ENCODE results near the gene FAM20C. TPM values are rescaled to one million over a fixed set of nuclear protein-coding genes. Genes with fewer than 3 reads are reported as not detected.
"Not testable (repeated sequence)": the region's sequence is repeated elsewhere in the genome, so short reads cannot be mapped to it uniquely, and the experiment has no call there.

Gene FAM20C
- total RNA-seq, 2 experiments from 2014 or later = 1.3 to 1.7 TPM

- Histone ChIP-seq H3K27ac (ENCODE audit: low read depth in 1 of 2, low read length in 2 of 2) (no peak overlapping the region), H3K9me3 (ENCODE audit: control insufficient read depth in 1 of 2, insufficient read depth in 1 of 2, low read length in 2 of 2) (peaks cover 0 to 69% of the 10 kb centered on the region in 2 experiments), H3K27me3 (ENCODE audit: control insufficient read depth in 1 of 2, insufficient read depth in 2 of 2, low read length in 2 of 2) (no peaks in the 10 kb centered on the region), H3K4me1 (ENCODE audit: insufficient read depth, low read length) (peaks cover 3% of the 10 kb centered on the region), H3K4me3 (ENCODE audit: low read length) (no peak overlapping the region), H3K36me3 (ENCODE audit: insufficient read depth, low read length) (no peaks in the 10 kb centered on the region)
- H3K4me3 Mint-ChIP-seq = no peak overlapping the region
- ATAC-seq (ENCODE audit: poor library complexity) (no peak), DNase-seq (no peak)
- no peak overlapping the region for H3K27ac Mint-ChIP-seq
- H3K36me3 Mint-ChIP-seq (ENCODE audit: low read depth) = no peaks in the 10 kb centered on the region
- intact Hi-C loops (cut with DNase I, micrococcal nuclease) = no loop called here
- ChIA-PET CTCF (no interaction called here), POLR2A (no interaction called here)
- H3K27me3 Mint-ChIP-seq = no peaks in the 10 kb centered on the region
- no peak for TF ChIP-seq CTCF (IDR thresholded peaks at IDR 0.05)
- no peaks in the 10 kb centered on the region for H3K9me3 Mint-ChIP-seq
- H3K4me1 Mint-ChIP-seq (ENCODE audit: low read depth) = no peaks in the 10 kb centered on the region
Measured at GRCh38 chr7:262251-262572, 69.8 kb downstream of the FAM20C start.

- intact Hi-C loops (cut with DNase I, micrococcal nuclease); H3K27ac Mint-ChIP-seq; POLR2A ChIA-PET; H3K27me3 ChIP-seq (ENCODE audit: control insufficient read depth in 1 of 2, insufficient read depth in 2 of 2, low read length in 2 of 2); CTCF ChIA-PET; H3K27me3 Mint-ChIP-seq; ATAC-seq (ENCODE audit: poor library complexity); H3K9me3 Mint-ChIP-seq; H3K4me3 Mint-ChIP-seq; H3K4me1 Mint-ChIP-seq (ENCODE audit: low read depth); H3K36me3 ChIP-seq (ENCODE audit: insufficient read depth, low read length); H3K27ac ChIP-seq (ENCODE audit: low read depth in 1 of 2, low read length in 2 of 2); H3K4me3 ChIP-seq (ENCODE audit: low read length); H3K4me1 ChIP-seq (ENCODE audit: insufficient read depth, low read length); H3K36me3 Mint-ChIP-seq (ENCODE audit: low read depth): not testable (repeated sequence)
- peak in 8 of 14 experiments; percentile 11 to 52 (median 36) for DNase-seq
- peaks cover 0 to 70% of the 10 kb centered on the region in 2 experiments for H3K9me3 ChIP-seq (ENCODE audit: control insufficient read depth in 1 of 2, insufficient read depth in 1 of 2, low read length in 2 of 2)
Measured at GRCh38 chr7:262631-263311, 70.4 kb downstream of the FAM20C start.

- H3K27me3 Mint-ChIP-seq; H3K36me3 Mint-ChIP-seq (ENCODE audit: low read depth); H3K4me3 ChIP-seq (ENCODE audit: low read length); H3K27me3 ChIP-seq (ENCODE audit: control insufficient read depth in 1 of 2, insufficient read depth in 2 of 2, low read length in 2 of 2); H3K27ac Mint-ChIP-seq; H3K4me3 Mint-ChIP-seq; H3K36me3 ChIP-seq (ENCODE audit: insufficient read depth, low read length); H3K4me1 Mint-ChIP-seq (ENCODE audit: low read depth); H3K4me1 ChIP-seq (ENCODE audit: insufficient read depth, low read length); H3K9me3 Mint-ChIP-seq; intact Hi-C loops (cut with DNase I, micrococcal nuclease); POLR2A ChIA-PET; H3K27ac ChIP-seq (ENCODE audit: low read depth in 1 of 2, low read length in 2 of 2): not testable (repeated sequence)
- peaks cover 0 to 70% of the 10 kb centered on the region in 2 experiments for H3K9me3 ChIP-seq (ENCODE audit: control insufficient read depth in 1 of 2, insufficient read depth in 1 of 2, low read length in 2 of 2)
- DNase-seq (peak in 8 of 14 experiments; percentile 18 to 64 (median 44)), ATAC-seq (ENCODE audit: poor library complexity) (peak; percentile 41)
- CTCF ChIA-PET = interaction anchor here (0.8 kb wide), 1 partner anchor 612 kb away, joined by 3 read pairs; no protein-coding TSS in a partner anchor
Measured at GRCh38 chr7:263483-264351, 71.3 kb downstream of the FAM20C start.

DNA sequence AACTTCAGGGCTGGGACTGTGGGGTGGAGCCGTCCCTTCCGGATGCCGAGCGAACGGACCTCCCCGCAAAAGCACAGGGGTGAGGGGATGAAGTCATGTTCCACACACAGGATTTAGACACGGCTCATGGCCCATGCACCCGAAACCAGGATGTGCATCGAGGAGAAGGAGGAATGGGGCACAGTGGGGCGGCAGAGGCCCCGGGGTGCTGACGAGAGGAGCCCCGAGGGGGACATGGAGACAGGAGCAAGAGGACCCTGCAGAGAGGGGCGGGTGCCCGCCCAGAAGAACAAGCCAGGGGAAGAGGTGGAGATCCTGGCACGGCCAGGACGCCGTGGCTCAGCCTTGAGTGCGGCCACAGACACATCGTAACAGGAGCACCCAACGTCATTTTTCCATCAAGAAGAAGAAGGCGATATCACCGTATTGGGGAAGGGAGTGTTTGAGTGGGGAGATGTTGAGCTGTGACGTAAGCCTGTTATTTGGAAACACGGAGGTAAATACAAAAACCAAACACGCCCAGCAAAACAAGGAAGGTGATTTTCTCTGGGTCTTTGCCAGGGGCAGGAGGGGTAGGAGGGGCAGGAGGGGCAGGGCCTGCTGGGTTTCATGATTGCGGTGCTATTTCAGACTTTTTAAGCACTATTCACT is 72.3 kb downstream of the FAM20C start:
- no peaks in the 10 kb centered on the region for H3K27me3 Mint-ChIP-seq
- Histone ChIP-seq H3K9me3 (ENCODE audit: control insufficient read depth in 1 of 2, insufficient read depth in 1 of 2, low read length in 2 of 2) (peaks cover 0 to 73% of the 10 kb centered on the region in 2 experiments), H3K27ac (ENCODE audit: low read depth in 1 of 2, low read length in 2 of 2) (no peak overlapping the region), H3K36me3 (ENCODE audit: insufficient read depth, low read length) (no peaks in the 10 kb centered on the region), H3K4me1 (ENCODE audit: insufficient read depth, low read length) (peaks cover 3% of the 10 kb centered on the region), H3K27me3 (ENCODE audit: control insufficient read depth in 1 of 2, insufficient read depth in 2 of 2, low read length in 2 of 2) (no peaks in the 10 kb centered on the region), H3K4me3 (ENCODE audit: low read length) (no peak overlapping the region)
- intact Hi-C loops (cut with DNase I, micrococcal nuclease) = no loop called here
- DNase-seq = peak in 2 of 14 experiments; percentile 29 to 47
- TF ChIP-seq CTCF (IDR thresholded peaks at IDR 0.05) = no peak
- no peaks in the 10 kb centered on the region for H3K9me3 Mint-ChIP-seq
- H3K36me3 Mint-ChIP-seq (ENCODE audit: low read depth) = no peaks in the 10 kb centered on the region
- ATAC-seq (ENCODE audit: poor library complexity) = peak; percentile 57
- H3K27ac Mint-ChIP-seq = no peak overlapping the region
- CTCF ChIA-PET = no interaction called here
- POLR2A ChIA-PET = no interaction called here
- H3K4me3 Mint-ChIP-seq = no peak overlapping the region
- H3K4me1 Mint-ChIP-seq (ENCODE audit: low read depth) = no peaks in the 10 kb centered on the region

Data from CD4-positive, alpha-beta T cell (primary cell).